Measurements from ENCODE around the gene PSME4.

DNA sequence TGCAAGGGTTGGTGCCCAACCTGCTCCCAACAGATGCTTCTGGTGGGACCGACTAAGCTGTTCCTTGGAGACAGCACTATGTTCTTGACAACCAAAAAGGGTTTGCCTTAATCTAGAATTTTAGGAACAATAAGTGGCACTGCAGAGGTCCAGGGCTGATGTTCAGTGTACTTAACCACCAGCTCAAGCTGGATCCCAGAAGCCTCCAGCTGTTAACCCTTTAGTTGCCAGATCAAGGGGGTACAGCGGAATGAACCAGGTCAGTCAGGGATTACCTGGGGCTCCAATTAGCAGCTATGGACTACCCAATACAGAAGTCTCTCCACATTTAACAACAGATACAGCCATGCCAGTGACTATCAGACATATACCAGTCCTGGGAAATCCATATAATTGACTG, 114.5 kb downstream of the PSME4 start:
- no peak for TF ChIP-seq SUZ12 (IDR thresholded peaks at IDR 0.05)
- no peak for TF ChIP-seq FOXM1 (IDR thresholded peaks at IDR 0.05; ENCODE audit: borderline replicate concordance)
- no peak for TF ChIP-seq FOXA1 (IDR thresholded peaks at IDR 0.05)
- no peak for TF ChIP-seq SP1 (IDR thresholded peaks at IDR 0.05)
- no peak for TF ChIP-seq LEF1 (IDR thresholded peaks at IDR 0.05; ENCODE audit: borderline replicate concordance)
- TF ChIP-seq HDGF (IDR thresholded peaks at IDR 0.05; ENCODE audit: borderline replicate concordance) = no peak
- no peak for TF ChIP-seq FOXK2 (IDR thresholded peaks at IDR 0.05)
- TF ChIP-seq CTBP1 (IDR thresholded peaks at IDR 0.05; ENCODE audit: borderline replicate concordance) = no peak
- TF ChIP-seq, protein P1, sequence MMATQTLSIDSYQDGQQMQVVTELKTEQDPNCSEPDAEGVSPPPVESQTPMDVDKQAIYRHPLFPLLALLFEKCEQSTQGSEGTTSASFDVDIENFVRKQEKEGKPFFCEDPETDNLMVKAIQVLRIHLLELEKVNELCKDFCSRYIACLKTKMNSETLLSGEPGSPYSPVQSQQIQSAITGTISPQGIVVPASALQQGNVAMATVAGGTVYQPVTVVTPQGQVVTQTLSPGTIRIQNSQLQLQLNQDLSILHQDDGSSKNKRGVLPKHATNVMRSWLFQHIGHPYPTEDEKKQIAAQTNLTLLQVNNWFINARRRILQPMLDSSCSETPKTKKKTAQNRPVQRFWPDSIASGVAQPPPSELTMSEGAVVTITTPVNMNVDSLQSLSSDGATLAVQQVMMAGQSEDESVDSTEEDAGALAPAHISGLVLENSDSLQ (IDR thresholded peaks at IDR 0.05) = no peak
- no peak for TF ChIP-seq BHLHE40 (IDR thresholded peaks at IDR 0.05; ENCODE audit: borderline replicate concordance)
- TF ChIP-seq TARDBP (IDR thresholded peaks at IDR 0.05) = no peak
- TF ChIP-seq ARNT (IDR thresholded peaks at IDR 0.05) = no peak
- no peak for TF ChIP-seq ELF4 (IDR thresholded peaks at IDR 0.05)
